GM21576 (cell line): ENCODE results near the gene GLRA2.

Source experiments
- ATAC-seq: cut with Tn5 transposase; IDR thresholded peaks from one replicate; pipeline ENCODE4 v1.9.1; 2021; ENCODE audit warnings: mild to moderate bottlenecking, moderate library complexity; ENCODE audit not compliant: unreplicated experiment

Gene GLRA2

DNA sequence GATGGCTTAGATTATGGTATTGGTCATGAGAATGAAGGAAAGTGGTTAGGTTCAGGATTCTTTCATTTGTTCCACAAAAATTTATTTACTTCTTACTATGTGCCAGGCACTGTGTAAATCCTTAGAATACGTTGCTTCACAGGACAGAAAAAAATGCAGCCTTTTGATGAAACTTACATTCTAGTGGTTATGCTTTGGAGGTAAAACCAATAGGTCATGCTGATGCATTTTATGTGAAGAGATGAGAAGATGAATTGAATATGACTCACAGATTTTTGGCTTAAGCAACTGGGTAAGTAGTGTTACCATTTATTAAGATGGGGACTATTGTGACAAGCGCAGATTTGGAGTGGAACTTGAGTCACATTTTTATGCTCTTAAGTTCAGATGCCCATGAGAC lies 165.3 kb downstream of the GLRA2 start:
- ATAC-seq = no peak

DNA sequence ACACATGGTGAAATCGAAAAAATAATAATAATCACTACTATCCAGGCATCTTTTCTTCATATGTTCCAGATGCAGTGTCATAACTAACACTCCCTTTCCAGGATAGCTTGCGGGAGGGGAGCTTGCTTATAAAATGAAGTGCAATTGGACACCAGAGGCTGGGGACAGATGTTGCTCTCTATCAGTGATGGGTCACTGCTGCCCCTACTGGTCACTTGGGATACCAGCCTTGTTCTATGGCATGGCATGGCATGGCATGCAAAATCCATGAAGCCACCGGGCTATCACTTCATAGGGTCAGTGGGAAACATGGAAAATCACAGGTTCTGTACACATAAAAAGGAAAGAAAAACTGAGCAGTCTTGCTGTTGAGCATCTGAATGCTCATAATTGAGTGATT lies 168.1 kb downstream of the GLRA2 start:
- peak; percentile 86 for ATAC-seq

- no peak for ATAC-seq
These were observed 169.5 kb downstream of the GLRA2 start for GRCh38 chrX:14698790-14699189.

- ATAC-seq = no peak
These were observed 171.6 kb downstream of the GLRA2 start for GRCh38 chrX:14700982-14701381.

GRCh38 chrX:14702145-14702544 lies 172.8 kb downstream of the GLRA2 start:
- no peak for ATAC-seq

DNA sequence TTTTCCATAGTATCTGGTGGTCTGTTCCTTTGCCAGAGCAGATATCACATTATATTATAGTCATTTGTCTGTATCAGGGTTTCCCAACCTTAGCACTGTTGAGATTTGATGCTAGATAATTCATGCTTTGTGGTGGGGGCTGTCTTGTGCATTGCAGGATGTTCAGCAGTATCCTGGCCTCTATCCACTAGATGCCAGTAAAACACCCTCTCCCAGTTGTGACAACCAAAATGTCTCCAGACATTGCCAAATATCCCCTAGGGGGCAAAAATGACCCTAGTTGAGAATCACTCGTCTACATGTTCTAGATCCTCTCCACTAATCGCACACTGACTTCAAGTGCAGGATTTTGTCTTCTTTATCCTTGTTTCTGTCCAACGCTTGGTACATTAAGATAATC lies 182.8 kb downstream of the GLRA2 start:
- no peak for ATAC-seq

DNA sequence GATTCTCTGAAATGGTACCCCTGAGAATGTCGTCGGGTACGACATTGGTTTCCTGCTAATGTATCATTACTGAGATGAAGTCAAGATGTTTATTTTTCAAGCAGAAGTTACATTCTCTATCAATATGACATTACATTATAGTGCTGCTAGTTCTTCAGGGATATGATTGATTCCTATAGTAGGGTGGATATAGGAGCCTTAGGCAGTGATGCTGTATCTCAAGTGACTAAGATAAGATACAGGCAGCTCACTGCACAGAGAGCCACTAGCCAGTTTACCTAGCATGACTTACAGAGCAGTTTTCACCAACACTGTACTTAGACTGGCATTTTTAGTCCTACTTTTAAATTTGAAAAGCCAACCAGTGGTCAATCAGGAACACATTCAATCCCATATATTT lies 188.6 kb downstream of the GLRA2 start:
- ATAC-seq = no peak

GRCh38 chrX:14718403-14718802 lies 189.1 kb downstream of the GLRA2 start:
- no peak for ATAC-seq

DNA sequence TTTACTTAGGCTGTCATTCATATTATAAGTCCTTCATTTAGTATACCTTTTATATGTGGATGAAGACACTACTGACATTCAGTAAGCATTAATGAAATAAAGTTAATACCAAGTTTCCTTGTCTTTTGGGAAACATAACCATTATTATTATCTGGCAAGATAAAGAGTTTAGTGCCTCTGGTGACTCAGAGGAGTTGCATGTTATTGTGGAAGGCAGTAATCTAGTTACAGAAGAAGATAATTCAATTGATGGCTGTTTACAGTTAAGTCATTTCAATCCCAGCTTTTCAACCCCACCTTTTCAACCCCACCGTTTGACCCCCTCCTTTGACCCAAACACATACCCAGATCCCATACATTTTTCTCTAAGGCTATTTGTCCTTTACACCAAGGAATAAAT lies 199.7 kb downstream of the GLRA2 start:
- no peak for ATAC-seq

GRCh38 chrX:14738643-14739042 lies 209.3 kb downstream of the GLRA2 start:
- ATAC-seq = no peak

DNA sequence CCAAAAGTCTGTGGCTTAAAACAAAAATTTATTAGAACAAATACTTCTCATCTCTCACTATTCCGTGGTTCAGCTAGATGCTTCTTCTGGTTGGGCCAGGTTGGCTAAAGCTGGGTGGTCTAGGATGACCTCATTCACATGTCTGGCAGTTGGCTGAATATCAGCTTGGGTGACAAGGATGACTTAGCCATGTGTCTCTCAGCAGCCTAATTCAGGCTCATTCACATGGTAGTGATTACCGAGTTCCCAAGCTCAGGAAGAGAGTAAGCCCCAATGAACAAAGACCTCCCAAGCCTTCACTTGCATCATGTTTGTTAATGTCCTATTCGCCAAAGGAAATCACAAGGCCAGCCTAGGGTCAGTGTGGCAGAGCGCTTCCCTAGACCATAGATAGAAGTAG lies 224.1 kb downstream of the GLRA2 start:
- no peak for ATAC-seq

GRCh38 chrX:14758029-14758491 lies 228.7 kb downstream of the GLRA2 start:
- no peak for ATAC-seq

GRCh38 chrX:14775416-14775815 lies 246.1 kb downstream of the GLRA2 start:
- ATAC-seq = no peak

GRCh38 chrX:14776901-14777300 lies 247.6 kb downstream of the GLRA2 start:
- no peak for ATAC-seq

DNA sequence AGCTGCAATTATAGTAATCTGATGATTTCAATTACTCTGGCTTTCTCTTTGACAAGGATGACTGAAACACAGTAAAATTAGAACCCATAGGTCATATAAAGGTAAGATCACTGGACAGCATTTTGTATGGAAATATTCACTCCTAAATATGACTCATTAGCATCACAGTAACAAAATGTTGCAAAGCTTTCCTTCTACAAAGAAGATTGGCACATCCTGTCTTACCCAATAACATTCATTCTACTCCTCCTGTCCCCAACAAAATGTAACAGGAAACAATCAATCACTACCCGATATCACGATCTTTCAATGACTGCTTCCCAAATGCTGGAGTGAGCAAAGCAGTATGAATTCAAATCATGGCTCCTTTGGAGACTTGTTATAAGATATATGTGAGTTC lies 248.2 kb downstream of the GLRA2 start:
- no peak for ATAC-seq

DNA sequence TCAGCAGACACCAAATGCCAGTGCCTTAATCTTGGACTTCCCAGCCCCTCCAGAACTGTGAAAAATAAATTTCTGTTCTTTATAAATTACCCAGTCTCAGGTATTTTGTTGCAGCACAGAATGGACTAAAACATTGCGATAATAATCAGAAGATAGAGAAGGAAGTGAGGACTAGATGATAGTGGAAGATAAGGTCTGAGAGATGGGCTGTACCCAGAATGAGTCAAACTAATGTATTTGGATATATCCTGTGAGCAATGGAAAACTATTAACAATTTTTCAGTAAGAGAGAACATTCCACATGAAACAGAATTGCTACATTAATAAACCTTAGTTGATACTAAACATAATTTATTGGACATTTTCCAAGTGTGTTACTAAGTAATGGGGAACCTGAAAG lies 250.2 kb downstream of the GLRA2 start:
- ATAC-seq = no peak
